HCT116 (cell line): ENCODE measurements around the gene ATXN2. TPM values are rescaled to one million over a fixed set of nuclear protein-coding genes. Genes with fewer than 3 reads are reported as not detected.

ENCODE experiments used
- ATAC-seq: fragments of 200-7000 bp; cut with Tn5 transposase; 2 replicates; pipeline ENCODE4 v1.9.1; 2020; ENCODE audit warnings: mild to moderate bottlenecking, moderate library complexity
- BruUV-seq: library from RNA; stranded (reverse); fragments of 400-500 nt; replicated peaks from 2 replicates; lab custom pipeline; 2021; lab: Mats Ljungman, UMichigan
- CTCF ChIA-PET: fragments of 300-600 bp; sonication (Branson Sonifier 250); formaldehyde crosslinking; loops from one replicate; lab custom pipeline; 2021; ENCODE audit warnings: antibody characterized with exemption; lab: Charles Lee
- POLR2A ChIA-PET: fragments of 300-600, 350-600 bp; sonication (Branson Sonifier 250); formaldehyde crosslinking; loops from one replicate; lab custom pipeline; 2021; ENCODE audit warnings: antibody characterized with exemption; lab: Charles Lee
- RAD21 ChIA-PET, 2 experiments: fragments of 300-600 bp; sonication (Branson Sonifier 250); formaldehyde crosslinking; loops; one replicate each; lab custom pipeline; 2023; ENCODE audit warnings: low total read pairs in 2 of 2; ENCODE audit not compliant: uncharacterized antibody in 2 of 2, unreplicated experiment in 2 of 2, low non-redundant PET in 1 of 2; lab: Charles Lee
- DNase-seq: peaks from one replicate; pipeline ENCODE4 v3.0.0-alpha.2; 2010; ENCODE audit warnings: low read depth, low spot score
- H2AFZ ChIP-seq: fragments of 200-600 bp; shearing (Covaris generic), sonication (generic); 2 replicates; pipeline ENCODE4 v1.6.1; 2017; ENCODE audit warnings: low read depth, mixed run types, mixed read lengths, antibody characterized with exemption, low read length; ENCODE audit not compliant: poor library complexity, severe bottlenecking
- H3K27ac ChIP-seq: 2 replicates; pipeline ENCODE4 v1.5.1; 2012; ENCODE audit warnings: low read depth, low read length
- H3K27me3 ChIP-seq: fragments of 200-600 bp; sonication (generic); 2 replicates; pipeline ENCODE4 v1.6.1; 2016; ENCODE audit warnings: mixed run types, low read length, mixed read lengths; ENCODE audit not compliant: insufficient read depth
- H3K36me3 ChIP-seq, 2 experiments: fragments of 200-500 bp in 1 of 2; fragments of 200-600 bp in 1 of 2; sonication (Bioruptor generic) in 1 of 2; sonication (generic) in 1 of 2; 2 replicates each; pipeline versions ENCODE4 v1.5.1 to v1.6.1; 2014 to 2016; ENCODE audit warnings: low read length in 2 of 2, inconsistent platforms in 1 of 2, mixed read lengths in 1 of 2, mixed run types in 1 of 2; ENCODE audit not compliant: insufficient read depth in 2 of 2, control insufficient read depth in 1 of 2
- H3K4me1 ChIP-seq, 2 experiments: fragments of 200-600 bp in 1 of 2; sonication (generic) in 1 of 2; 2 replicates each; pipeline versions ENCODE4 v1.5.1 to v1.6.1; 2012 to 2017; ENCODE audit warnings: low read length in 2 of 2, inconsistent platforms in 1 of 2, mild to moderate bottlenecking in 1 of 2, mixed read lengths in 1 of 2, mixed run types in 1 of 2, moderate library complexity in 1 of 2; ENCODE audit not compliant: insufficient read depth in 2 of 2, control insufficient read depth in 1 of 2
- H3K4me2 ChIP-seq: fragments of 200-600 bp; sonication (generic); 2 replicates; pipeline ENCODE4 v1.6.1; 2017; ENCODE audit warnings: mixed run types, low read length, mixed read lengths
- H3K4me3 ChIP-seq, 2 experiments: fragments of 200-600 bp in 1 of 2; sonication (generic) in 1 of 2; replicated peaks in 1 of 2; 2 replicates each; pipeline ENCODE4 v1.5.1; 2011 to 2016; ENCODE audit warnings: low read length in 2 of 2, control low read depth in 1 of 2, low read depth in 1 of 2, mild to moderate bottlenecking in 1 of 2, mixed read lengths in 1 of 2, mixed run types in 1 of 2
- H3K79me2 ChIP-seq: fragments of 200-600 bp; sonication (generic); 2 replicates; pipeline ENCODE4 v1.6.1; 2017; ENCODE audit warnings: mild to moderate bottlenecking, mixed run types, low read length, moderate library complexity, mixed read lengths; ENCODE audit not compliant: insufficient read depth
- H3K9ac ChIP-seq: fragments of 200-600 bp; sonication (generic); 2 replicates; pipeline ENCODE4 v1.6.1; 2016; ENCODE audit warnings: low read length, mixed read lengths
- H3K9me2 ChIP-seq: fragments of 200-600 bp; sonication (generic), shearing (Covaris generic); 2 replicates; pipeline ENCODE4 v1.6.1; 2017; ENCODE audit warnings: mixed run types, mild to moderate bottlenecking, moderate library complexity; ENCODE audit not compliant: insufficient read depth
- H3K9me3 ChIP-seq, 2 experiments: fragments of 200-500 bp in 1 of 2; fragments of 200-600 bp in 1 of 2; sonication (Bioruptor generic) in 1 of 2; sonication (generic) in 1 of 2; 2 replicates each; pipeline ENCODE4 v1.6.1; 2014 to 2017; ENCODE audit warnings: low read length in 2 of 2, mixed read lengths in 2 of 2, inconsistent platforms in 1 of 2, low read depth in 1 of 2, mild to moderate bottlenecking in 1 of 2, mixed run types in 1 of 2, moderate library complexity in 1 of 2; ENCODE audit not compliant: control insufficient read depth in 1 of 2, insufficient read depth in 1 of 2
- H4K20me1 ChIP-seq: fragments of 200-600 bp; sonication (generic), shearing (Covaris generic); 2 replicates; pipeline ENCODE4 v1.6.1; 2017; ENCODE audit warnings: mixed run types, mild to moderate bottlenecking, moderate library complexity; ENCODE audit not compliant: insufficient read depth
- CBX3 ChIP-seq: IDR thresholded peaks from 2 replicates; pipeline ENCODE4 v1.6.1; 2012; ENCODE audit warnings: low read depth
- CEBPB ChIP-seq: IDR thresholded peaks from 2 replicates; pipeline ENCODE4 v1.6.1; 2012; ENCODE audit warnings: low read depth
- EGR1 ChIP-seq: IDR thresholded peaks from 2 replicates; pipeline ENCODE4 v1.6.1; 2012; ENCODE audit warnings: low read depth
- FOSL1 ChIP-seq: IDR thresholded peaks from 2 replicates; pipeline ENCODE4 v1.6.1; 2012; ENCODE audit warnings: low read depth
- POLR2A ChIP-seq: IDR thresholded peaks from 2 replicates; pipeline ENCODE4 v1.7.0; 2011; ENCODE audit warnings: borderline replicate concordance; ENCODE audit not compliant: insufficient read depth, insufficient read length; ENCODE audit errors: extremely low read depth
- POLR2AphosphoS5 ChIP-seq: IDR thresholded peaks from 2 replicates; pipeline ENCODE4 v1.6.1; 2011; ENCODE audit warnings: mild to moderate bottlenecking, low read depth, low read length, moderate library complexity
- SIN3A ChIP-seq: IDR thresholded peaks from 2 replicates; pipeline ENCODE4 v1.6.1; 2012; ENCODE audit warnings: low read depth
- SP1 ChIP-seq: IDR thresholded peaks from 2 replicates; pipeline ENCODE4 v1.6.1; 2012; ENCODE audit warnings: low read depth
- YY1 ChIP-seq: IDR thresholded peaks from 2 replicates; pipeline ENCODE4 v1.6.1; 2011; ENCODE audit warnings: low read length, low read depth, moderate library complexity, mild to moderate bottlenecking; ENCODE audit not compliant: insufficient replicate concordance; ENCODE audit errors: extremely low read depth
- ZFX ChIP-seq: fragments of 450-650 bp; IDR thresholded peaks from 2 replicates; pipeline ENCODE4 v1.6.1; 2017
- ZNF274 ChIP-seq: fragments of 200-500 bp; sonication (Bioruptor generic); IDR thresholded peaks from 2 replicates; pipeline ENCODE4 v1.6.1; 2014; ENCODE audit warnings: mild to moderate bottlenecking, low read depth, low read length, inconsistent platforms
- intact Hi-C: fragments of 100-400 bp; cut with micrococcal nuclease; formaldehyde crosslinking; loops from 2 replicates; pipeline ENCODE4 v1.10.0; 2022
- total RNA-seq: library from RNA; stranded (reverse); gene quantifications from one replicate; pipeline ENCODE4 v1.2.1, GENCODE V29; 2021; ENCODE audit not compliant: unreplicated experiment
- TF ChIP-seq, protein P1 (sequence below): IDR thresholded peaks from 2 replicates; pipeline ENCODE4 v1.6.1; 2012
- TF ChIP-seq, protein P2 (sequence below): IDR thresholded peaks from 2 replicates; pipeline ENCODE4 v1.6.1; 2012; ENCODE audit warnings: low read depth

Gene ATXN2
- total RNA-seq, 1 experiment from 2014 or later, result 72.7 TPM

DNA sequence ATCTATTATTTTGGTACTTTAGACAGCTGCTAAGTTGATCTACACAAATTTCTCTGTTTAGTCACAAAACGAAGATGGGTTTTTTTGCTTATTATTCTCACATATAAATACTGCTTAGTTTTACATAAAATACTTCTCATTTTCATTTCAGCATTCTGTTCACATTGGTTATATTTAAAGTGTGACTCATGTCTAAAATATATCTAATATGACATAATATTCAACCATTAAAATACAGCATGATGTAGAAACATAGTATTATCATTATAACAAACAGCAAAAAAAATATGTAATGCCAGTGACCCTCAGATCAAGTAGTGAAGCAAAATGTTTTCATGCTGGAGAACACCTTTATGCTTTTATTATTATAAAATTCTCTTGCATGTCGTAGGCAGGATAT lies 129.7 kb downstream of the ATXN2 start (continued):
- TF ChIP-seq POLR2A (no peak), CEBPB (no peak), CBX3 (no peak), ZFX (no peak), FOSL1 (no peak)
- TF ChIP-seq, all 23 proteins: peak for 0

GRCh38 chr12:111467857-111468241 lies 131.3 kb downstream of the ATXN2 start:
- Histone ChIP-seq H3K4me1 (no peaks in the 10 kb centered on the region), H3K4me3 (no peak overlapping the region), H3K9ac (no peak overlapping the region), H3K4me2 (no peak overlapping the region), H3K27ac (no peak overlapping the region), H3K9me2 (no peaks in the 10 kb centered on the region), H3K36me3 (peaks cover 15 to 27% of the 10 kb centered on the region in 2 experiments), H3K79me2 (no peaks in the 10 kb centered on the region; the same call in 1 of the 2 replicates), H3K9me3 (no peaks in the 10 kb centered on the region), H4K20me1 (no peaks in the 10 kb centered on the region)
- DNase-seq (no peak), ATAC-seq (no peak)
- ChIA-PET CTCF (no interaction called here), POLR2A (no interaction called here), RAD21 (no interaction called here)
- intact Hi-C loops, result no loop called here
- no TSS peak for BruUV-seq
- TF ChIP-seq FOSL1 (no peak), CEBPB (no peak), ZNF274 (no peak), SIN3A (no peak), SP1 (no peak), POLR2AphosphoS5 (no peak), EGR1 (no peak), YY1 (no peak)
- TF ChIP-seq, protein P1, sequence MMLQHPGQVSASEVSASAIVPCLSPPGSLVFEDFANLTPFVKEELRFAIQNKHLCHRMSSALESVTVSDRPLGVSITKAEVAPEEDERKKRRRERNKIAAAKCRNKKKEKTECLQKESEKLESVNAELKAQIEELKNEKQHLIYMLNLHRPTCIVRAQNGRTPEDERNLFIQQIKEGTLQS, result no peak
- TF ChIP-seq, protein P2, sequence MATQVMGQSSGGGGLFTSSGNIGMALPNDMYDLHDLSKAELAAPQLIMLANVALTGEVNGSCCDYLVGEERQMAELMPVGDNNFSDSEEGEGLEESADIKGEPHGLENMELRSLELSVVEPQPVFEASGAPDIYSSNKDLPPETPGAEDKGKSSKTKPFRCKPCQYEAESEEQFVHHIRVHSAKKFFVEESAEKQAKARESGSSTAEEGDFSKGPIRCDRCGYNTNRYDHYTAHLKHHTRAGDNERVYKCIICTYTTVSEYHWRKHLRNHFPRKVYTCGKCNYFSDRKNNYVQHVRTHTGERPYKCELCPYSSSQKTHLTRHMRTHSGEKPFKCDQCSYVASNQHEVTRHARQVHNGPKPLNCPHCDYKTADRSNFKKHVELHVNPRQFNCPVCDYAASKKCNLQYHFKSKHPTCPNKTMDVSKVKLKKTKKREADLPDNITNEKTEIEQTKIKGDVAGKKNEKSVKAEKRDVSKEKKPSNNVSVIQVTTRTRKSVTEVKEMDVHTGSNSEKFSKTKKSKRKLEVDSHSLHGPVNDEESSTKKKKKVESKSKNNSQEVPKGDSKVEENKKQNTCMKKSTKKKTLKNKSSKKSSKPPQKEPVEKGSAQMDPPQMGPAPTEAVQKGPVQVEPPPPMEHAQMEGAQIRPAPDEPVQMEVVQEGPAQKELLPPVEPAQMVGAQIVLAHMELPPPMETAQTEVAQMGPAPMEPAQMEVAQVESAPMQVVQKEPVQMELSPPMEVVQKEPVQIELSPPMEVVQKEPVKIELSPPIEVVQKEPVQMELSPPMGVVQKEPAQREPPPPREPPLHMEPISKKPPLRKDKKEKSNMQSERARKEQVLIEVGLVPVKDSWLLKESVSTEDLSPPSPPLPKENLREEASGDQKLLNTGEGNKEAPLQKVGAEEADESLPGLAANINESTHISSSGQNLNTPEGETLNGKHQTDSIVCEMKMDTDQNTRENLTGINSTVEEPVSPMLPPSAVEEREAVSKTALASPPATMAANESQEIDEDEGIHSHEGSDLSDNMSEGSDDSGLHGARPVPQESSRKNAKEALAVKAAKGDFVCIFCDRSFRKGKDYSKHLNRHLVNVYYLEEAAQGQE, result no peak
- TF ChIP-seq, all 23 proteins: peak for 0
- H2AFZ ChIP-seq, result no peak overlapping the region
- H3K27me3 ChIP-seq, result no peaks in the 10 kb centered on the region
